ENCODE results near the gene CYP17A1.
A peak's percentile ranks its signal among the peaks of the same experiment; 100 is the strongest.
"Not testable (repeated sequence)": the region's sequence is repeated elsewhere in the genome, so short reads cannot be mapped to it uniquely, and the experiment has no call there.

CYP17A1 gene, protein sequence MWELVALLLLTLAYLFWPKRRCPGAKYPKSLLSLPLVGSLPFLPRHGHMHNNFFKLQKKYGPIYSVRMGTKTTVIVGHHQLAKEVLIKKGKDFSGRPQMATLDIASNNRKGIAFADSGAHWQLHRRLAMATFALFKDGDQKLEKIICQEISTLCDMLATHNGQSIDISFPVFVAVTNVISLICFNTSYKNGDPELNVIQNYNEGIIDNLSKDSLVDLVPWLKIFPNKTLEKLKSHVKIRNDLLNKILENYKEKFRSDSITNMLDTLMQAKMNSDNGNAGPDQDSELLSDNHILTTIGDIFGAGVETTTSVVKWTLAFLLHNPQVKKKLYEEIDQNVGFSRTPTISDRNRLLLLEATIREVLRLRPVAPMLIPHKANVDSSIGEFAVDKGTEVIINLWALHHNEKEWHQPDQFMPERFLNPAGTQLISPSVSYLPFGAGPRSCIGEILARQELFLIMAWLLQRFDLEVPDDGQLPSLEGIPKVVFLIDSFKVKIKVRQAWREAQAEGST

DNA sequence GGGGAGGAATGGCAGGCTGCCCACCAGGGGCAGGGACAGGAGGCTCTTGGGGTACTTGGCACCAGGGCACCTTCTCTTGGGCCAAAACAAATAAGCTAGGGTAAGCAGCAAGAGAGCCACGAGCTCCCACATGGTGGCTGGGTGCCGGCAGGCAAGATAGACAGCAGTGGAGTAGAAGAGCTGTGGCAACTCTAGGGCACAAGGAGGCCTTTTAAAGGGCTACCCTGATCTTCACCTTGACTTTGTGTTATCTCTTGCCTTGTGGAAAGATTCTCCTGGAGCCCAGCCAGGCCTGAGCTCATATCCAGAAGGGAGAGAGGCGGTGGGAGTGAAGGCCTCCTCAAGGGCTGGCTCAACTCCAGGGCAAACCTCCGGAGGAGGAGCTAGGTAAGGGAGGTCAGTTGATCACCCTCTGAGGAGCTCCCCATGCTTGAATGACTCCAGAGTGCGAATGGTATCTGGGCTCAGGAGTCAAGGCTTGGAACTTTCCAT is at the start of gene CYP17A1:
TSS of gene CYP17A1 (minus strand) at position 184 of the 492 bp plus-strand sequence. CDS start at position 132, 52 bp downstream.
- DNase-seq = no peak

DNA sequence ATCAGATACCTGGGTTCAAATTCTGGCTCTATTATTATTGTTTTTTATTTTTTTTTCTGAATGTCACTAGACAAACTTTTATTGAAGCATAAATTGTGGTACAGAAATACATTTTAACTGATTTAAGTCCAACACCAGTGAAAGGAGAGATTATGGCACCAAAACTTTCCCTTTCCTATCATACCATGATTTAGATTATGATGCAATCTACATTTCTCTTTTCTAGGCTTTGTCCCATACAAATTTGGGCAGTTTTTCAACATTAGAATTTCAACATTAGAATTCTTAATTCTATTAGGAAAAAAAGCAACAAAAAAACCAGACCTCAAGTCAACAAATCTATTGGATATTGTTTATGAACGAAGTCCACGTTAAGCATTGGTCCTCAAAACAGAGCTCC is 43.0 kb upstream of the CYP17A1 start:
- DNase-seq = no peak

DNA sequence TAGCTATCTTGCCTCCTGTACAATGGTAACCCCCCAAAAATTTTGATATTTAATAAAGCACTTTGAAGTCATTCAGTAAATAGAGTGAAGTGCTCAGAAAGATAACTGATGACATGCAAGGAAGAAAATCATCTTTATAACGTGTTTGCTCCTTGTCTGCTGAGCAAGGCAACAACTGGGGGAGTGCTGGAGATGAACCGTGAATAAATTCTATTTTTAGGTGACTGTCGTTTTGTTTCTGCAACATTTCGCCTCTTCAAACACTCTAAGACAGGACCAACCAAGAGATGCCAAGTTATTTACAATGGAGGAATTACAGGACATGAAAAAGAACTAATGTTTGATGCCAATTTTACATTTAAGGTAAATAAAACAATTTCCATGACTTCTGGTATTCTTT is 41.4 kb upstream of the CYP17A1 start:
- no peak for DNase-seq

DNA sequence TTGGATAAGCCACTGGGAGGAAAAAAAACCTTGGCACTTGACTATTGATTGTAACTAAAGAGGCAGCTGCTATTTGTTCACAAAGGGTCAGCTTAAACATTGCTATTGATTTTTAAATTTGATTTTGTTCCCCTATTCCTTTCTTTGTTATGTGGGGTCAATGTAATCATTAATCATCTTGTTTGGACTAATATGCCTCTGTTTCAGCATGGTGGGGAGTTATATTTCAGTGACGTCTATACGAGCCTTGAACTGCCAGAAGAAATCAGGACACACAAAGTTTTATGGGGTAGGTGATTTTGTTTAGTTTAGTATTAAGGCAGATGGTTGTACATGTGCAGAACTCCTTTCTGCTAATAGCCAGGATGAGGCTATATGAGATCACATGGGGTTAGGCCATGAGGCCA is 39.5 kb upstream of the CYP17A1 start:
- no peak for DNase-seq

DNA sequence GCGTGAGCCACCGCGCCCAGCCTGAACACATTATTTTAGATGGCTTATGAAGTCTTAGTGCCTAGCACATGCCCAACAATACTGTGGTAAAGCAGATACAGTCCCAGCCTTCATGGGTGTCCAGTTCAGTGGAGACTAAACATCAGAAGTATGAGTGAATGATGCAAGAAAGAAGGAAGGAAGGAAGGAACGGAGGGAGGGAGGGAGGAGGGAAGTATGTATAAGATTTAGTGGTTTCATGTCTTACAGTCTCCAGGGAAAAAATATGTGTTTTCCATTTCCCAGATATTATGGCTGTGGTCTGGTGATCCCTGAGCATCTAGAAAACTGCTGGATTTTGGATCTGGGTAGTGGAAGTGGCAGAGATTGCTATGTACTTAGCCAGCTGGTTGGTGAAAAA is 35.0 kb upstream of the CYP17A1 start:
- DNase-seq = no peak

DNA sequence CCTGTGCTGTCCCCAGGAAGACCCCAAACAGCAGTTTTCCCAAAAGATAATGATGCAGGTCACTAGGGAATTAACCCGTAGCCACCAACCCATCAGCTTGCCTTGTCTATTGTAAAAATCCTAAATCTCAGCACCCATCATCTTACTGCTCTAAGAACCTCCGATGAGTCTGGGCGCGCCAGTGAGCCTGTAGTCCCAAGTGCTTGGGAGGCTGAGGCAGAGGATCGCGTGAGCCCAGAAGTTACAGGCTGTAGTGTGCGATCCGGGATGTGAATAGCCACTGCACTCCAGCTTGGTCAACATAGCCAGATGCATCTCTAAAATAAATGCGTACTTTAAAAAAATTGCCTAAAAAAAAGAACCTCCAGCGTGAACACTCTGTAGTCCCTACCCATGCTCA is 33.0 kb upstream of the CYP17A1 start:
- no peak for DNase-seq

DNA sequence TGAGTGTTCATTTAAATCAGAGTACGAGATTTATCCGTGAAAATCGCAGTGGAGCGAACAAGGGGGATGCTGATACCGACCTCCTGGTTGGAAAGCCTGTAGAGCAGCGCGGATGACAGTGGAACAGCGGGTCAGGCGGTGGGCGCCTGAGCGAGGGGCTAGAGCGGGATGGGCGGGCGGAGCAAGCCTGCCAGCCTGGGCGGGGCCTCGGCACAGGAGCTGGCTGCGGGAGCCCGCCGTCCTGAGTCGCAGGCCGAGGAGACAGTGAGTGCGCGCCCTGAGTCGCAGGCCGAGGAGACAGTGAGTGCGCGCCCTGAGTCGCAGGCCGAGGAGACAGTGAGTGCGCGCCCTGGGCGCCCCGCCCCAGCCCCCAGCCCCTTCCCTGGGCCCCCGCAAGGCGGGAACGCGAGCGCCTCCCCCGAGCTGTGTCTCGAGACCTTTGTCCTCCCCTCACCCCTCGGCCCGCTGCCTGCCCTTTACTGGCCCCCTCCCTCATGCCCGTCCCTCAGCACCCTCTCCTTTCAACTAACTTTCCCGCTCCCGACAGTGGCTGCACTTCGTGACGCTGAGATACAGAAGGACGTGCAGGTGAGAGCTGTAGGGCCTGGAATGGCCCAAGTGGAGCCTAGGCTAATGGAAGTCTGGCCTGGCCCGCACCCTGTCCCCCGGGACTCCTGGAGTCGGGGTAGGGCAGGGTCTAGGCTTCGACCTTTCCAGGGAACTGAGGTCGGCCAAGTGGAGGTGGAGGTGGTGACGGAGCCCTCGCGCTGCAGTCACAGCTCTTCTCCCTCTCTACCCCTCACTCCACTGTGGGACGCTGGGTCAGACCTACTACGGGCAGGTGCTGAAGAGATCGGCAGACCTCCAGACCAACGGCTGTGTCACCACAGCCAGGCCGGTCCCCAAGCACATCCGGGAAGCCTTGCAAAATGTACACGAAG is 32.3 kb upstream of the CYP17A1 start, which contains the start of gene AS3MT:
TSS of gene AS3MT (plus strand) at position 213 of the 941 bp plus-strand sequence. CDS start at position 336, 123 bp downstream.
- peak; percentile 28 for DNase-seq

DNA sequence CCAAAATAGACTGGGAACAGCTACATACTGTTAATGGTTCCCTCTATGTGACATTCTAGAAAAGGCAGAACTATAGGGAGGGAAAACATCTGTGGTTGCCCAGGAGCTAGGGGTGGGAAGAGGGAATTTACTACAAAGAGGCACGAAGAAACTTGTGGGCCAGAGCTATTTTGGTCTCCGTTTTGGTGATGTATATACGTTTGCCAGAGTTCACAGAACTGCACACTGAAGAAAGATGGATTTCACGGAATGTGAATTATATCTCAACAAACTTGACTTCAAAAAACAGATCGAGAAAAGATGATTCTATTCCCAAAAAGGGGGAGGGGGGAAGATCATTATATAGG is 31.7 kb upstream of the CYP17A1 start:
- peak; percentile 14 for DNase-seq

DNA sequence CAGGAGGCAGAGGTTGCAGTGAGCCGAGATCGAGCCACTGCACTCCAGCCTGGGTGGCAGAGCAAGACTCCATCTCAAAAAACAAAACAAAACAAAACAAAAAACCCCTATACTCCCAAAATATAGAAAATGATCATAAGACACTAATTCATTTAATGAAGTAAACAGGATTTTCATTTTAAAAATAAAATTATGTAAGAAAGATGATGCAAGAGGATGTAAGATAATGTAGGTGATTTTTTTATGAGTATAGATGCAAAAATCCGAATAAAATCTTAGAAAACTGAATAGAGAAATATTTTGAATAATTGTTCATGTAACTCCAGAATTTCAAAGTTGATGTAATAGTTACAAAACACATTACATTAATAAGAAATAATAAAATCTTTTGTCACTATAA is 28.4 kb upstream of the CYP17A1 start:
- no peak for DNase-seq

DNA sequence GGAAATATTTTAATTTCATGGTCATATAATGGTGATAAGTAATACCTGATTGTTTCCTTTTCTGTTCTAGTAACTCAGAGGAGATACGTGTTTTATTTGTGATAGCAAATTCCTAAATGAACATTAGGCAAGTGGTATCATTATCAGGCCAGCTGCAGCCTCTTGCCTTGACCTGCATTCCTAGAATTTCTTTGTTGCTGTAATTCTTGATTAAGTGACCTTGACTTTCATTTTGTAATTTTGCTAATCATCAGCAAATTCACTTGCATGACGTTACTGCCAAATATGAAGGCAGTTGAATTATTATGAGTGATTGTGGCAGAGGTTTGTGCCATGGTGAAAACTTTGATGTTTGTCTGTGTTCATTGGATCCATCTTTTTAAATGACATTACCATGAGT is 26.4 kb upstream of the CYP17A1 start:
- DNase-seq = no peak

DNA sequence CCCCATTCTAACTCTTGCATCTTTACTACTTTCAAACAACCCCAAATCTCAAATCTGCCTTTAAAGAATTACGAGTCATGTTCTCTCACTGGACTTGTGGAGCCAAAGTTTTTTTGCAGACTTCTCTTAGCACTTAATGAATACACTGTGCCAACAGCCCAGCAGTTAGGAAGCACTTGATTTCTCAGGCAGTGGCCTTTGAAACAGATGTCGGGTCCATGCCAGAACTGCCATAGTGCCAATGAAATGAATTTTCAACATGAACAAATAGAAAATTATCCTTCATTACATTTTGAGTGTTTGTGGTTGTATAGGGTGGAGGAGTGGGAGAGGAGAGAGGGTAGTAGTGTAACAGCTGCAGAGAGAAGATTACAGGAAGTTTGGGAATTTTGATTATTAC is 22.7 kb upstream of the CYP17A1 start:
- DNase-seq = no peak

DNA sequence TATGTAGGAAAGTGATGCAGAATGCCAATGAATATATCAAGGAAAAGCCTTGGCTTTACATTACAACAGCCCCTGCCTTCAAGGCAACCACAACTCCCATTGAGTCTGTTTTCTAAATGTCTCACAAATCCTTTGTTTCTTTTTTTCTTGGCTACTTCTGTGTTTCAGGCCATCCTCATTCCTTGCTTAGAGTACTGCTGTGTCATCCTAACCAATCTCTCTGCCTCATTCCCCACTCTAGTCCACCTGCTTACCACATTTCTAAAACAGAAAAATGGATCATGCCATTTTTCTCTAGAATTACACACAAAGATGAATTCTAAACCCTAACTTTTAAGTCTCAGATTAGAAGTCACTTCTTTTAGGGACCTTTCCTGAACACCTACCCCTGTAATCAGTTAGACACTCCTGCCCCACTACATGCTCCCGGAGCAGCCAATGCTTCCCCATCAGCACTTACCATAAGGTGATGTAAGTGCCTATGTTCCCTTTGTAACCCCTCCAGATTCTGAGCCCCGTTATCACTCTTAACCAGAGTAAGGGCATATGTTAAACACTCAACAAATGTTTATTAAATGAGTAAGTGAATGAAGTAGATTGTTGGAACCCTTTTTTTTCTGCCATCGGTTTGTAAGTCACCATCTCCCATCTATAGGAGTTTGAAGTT is 19.7 kb upstream of the CYP17A1 start:
- DNase-seq = no peak

DNA sequence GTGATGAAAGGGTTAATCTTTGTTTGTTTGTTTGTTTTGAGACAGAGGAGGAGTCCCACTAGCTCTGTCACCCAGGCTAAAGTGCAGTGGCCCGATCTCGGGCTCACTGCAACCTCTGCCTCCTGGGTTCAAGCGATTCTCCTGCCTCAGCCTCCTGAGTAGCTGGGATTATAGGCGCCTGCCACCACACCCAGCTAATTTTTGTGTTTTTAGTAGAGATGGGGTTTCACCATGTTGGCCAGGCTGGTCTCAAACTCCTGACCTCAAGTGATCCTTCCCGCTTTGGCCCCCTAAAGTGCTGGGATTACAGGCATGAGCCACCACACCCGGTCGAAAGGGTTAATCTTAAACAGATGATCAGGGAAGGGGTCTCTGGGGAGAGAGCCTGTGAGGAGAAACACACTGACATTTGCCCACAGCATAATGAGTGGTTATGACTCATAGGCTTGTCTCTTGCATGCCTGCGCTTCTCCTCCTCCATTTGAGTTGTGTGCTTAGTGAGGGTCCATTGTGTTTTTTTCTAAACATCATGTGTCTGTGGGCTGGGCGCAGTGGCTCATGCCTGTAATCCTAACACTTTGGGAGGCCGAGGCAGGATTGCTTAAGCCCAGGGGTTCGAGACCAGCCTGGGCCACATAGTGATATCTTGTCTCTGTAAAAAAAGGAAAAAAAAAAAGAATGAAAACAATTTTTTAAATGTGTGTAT is 18.7 kb upstream of the CYP17A1 start:
- DNase-seq = not testable (repeated sequence)

DNA sequence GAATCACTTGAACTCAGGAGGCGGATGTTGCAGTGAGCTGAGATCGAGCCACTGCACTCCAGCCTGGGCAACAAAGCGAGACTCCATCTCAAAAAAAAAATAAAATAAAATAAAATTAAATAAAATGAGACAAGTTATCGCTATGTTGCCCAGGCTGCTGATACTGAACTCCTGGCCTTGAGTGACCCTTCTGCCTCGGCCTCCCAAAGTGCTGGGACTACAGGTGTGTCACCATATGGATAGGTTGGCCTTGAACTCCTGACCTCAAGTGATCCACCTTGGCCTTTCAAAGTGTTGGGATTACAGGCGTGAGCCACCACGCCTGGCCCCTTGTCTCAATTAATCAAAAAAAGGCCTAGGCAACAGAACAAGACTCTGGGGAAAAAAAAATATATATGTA is 16.0 kb upstream of the CYP17A1 start:
- DNase-seq = not testable (repeated sequence)

DNA sequence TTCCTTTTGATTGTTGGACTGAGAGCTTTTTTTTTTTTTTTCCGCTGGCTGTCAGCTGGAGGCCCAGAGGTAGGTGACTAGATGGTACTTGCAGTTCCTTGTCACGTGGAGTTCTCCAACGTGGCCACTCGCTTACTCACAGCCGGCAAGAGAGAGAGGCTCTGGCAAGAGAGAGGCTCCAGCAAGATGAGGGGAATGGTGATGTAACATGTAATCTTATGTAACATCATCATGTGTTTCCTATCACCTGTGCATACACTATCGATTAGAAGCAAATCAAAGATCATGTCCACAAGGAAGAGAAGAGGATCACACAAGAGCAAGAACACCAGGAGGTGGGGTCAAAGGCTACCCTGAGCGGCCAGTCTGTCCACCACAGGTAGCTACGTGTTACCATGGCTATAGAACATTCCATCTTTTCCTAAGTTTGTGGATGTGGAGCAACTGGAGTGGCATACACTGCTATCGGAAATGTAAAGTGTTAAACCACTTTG is 12.9 kb upstream of the CYP17A1 start:
- DNase-seq = no peak

DNA sequence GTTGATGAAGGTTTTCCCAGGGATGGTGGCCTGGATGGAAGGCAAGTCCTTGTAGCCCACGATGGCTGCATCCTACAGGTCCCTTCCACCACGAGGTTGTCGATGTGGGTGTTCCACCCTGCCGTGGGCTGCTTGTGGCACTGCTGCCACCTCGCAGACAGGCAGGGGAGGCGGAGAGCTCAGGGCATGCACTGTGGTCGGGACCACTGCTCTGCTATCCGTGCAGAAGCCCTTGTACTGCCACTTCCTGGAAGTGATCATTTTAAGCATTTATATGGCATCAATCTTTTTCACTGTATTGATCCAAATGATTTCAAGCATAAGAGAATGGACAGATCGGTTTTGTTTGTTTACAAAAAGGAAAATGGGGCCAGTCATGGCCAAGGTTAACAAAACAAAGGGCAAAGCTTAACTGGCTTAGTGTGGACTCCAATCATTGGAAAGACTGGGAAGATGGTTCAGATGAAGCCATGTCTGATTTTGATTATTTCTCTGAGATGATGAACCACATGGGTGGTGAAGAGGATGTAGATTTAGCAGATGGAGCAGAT is 8.2 kb upstream of the CYP17A1 start:
- no peak for DNase-seq

DNA sequence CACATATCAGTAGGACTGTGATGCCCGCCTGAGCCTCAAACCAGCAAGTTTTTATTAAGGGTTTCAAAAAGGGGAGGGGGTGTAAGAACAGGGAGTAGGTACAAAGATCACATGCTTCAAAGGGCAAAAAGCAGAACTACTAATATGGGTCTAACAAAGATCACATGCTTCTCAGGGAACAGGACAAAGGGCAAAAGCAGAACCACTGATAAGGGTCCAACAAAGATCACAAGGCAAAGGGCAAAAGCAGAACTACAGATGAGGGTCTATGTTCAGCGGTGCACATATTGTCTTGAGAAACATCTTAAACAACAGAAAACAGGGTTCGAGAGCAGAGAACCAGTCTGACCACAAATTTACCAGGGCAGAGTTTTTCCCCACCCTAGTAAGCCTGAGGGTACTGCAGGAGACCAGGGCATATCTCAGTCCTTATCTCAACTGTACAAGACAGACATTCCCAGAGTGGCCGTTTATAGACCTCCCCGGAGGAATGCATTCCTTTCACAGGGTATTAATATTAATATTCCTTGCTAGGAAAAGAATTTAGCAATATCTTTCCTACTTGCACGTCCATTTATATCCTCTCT is 7.1 kb upstream of the CYP17A1 start:
- not testable (repeated sequence) for DNase-seq

DNA sequence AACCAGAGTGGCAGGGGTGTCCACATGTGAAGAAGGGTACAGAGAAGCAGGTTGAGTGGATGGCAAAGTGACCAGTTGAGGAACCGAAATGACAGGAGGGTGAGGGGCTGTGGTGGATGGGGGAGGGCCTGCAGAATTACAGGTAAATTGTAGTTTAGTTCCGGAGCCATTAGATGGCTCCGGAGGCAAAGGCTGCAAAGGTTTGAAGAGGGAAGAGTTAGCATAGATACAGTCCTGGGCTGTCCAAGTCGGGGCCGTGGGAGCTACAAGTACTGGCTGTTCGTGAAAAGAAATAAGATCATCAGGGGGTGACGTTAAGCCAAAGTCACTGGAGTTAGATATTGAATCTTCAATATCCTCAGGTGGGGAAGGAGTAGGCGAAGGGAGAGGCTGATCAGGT is 5.9 kb upstream of the CYP17A1 start:
- not testable (repeated sequence) for DNase-seq

DNA sequence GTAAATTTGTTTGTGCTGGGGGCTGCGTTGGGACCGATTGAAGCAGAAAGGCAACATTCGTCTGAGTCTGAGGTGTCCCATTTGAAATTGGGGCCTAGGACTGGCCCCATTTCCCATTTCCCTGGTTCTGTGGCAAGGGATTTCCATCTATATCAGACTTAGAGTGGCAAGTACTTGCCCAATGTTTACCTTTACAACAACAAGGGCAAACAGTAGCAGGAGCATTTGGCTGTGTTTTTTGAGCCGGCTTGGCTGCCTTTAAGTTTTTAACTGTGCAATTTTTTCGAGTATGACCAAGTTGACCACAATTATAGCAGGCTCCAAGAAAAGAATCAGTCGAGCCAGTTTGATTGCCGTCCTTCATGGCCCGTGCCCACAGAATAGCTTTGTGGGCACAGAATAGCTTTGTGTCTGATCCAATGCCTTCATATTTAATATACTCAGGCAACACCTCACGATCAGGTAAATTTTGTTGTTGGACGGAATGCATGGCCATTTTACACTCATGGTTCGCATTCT is 4.7 kb upstream of the CYP17A1 start:
- no peak for DNase-seq

DNA sequence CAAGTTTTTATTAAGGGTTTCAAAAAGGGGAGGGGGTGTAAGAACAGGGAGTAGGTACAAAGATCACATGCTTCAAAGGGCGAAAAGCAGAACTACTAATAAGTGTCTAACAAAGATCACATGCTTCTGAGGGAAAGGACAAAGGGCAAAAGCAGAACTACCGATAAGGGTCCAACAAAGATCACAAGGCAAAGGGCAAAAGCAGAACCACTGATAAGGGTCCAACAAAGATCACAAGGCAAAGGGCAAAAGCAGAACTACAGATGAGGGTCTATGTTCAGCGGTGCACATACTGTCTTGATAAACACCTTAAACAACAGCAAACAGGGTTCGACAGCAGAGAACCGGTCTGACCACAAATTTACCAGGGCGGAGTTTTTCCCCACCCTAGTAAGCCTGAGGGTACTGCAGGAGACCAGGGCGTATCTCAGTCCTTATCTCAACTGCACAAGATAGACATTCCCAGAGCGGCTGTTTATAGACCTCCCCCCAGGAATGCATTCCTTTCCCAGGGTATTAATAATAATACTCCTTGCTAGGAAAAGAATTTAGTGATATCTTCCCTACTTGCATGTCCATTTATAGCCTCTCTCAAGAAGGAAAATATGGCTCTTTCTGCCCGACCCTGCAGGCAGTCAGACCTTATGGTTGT is 1.2 kb upstream of the CYP17A1 start:
- DNase-seq = not testable (repeated sequence)

All from 8988T (cell line).